Measurements from ENCODE around the gene REXO5.

DNA sequence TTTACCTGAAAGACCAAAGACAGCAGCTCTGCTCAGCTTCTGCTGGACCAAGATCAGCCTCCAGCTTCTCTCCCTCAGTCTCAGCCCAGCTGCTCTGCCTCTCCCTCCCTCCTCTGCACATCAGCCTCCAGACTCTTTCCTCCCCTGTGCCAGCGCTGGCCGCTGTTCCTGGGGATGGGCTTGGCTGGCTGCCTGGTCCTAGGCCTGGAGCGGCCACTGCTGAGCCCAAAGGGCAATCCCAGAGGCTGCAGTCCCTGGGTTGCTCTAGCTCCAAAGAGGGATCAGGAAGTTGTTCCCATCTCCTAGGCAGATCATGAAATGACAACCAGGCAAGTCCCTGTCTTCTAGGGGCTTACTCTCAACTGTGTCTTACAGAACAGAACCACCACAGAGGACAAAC, 62.6 kb downstream of the REXO5 start:
- TF ChIP-seq, protein P1, sequence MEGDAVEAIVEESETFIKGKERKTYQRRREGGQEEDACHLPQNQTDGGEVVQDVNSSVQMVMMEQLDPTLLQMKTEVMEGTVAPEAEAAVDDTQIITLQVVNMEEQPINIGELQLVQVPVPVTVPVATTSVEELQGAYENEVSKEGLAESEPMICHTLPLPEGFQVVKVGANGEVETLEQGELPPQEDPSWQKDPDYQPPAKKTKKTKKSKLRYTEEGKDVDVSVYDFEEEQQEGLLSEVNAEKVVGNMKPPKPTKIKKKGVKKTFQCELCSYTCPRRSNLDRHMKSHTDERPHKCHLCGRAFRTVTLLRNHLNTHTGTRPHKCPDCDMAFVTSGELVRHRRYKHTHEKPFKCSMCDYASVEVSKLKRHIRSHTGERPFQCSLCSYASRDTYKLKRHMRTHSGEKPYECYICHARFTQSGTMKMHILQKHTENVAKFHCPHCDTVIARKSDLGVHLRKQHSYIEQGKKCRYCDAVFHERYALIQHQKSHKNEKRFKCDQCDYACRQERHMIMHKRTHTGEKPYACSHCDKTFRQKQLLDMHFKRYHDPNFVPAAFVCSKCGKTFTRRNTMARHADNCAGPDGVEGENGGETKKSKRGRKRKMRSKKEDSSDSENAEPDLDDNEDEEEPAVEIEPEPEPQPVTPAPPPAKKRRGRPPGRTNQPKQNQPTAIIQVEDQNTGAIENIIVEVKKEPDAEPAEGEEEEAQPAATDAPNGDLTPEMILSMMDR (IDR thresholded peaks at IDR 0.05), result no peak
- TF ChIP-seq POLR2A (IDR thresholded peaks at IDR 0.05), result no peak
